A549 (cell line): ENCODE results near the gene COPS4. TPM values are rescaled to one million over a fixed set of nuclear protein-coding genes. Genes with fewer than 3 reads are reported as not detected.

Source experiments
- ATAC-seq, 2 experiments: fragments of 200-7000 bp in 1 of 2; fragments of >200 bp in 1 of 2; cut with Nextera tagmentation in 1 of 2; cut with Tn5 transposase in 1 of 2; 3 replicates each; pipeline versions ENCODE4 v1.8.0 to v1.9.1; 2018 to 2020; ENCODE audit warnings: mild to moderate bottlenecking in 1 of 2, moderate library complexity in 1 of 2
- CTCF ChIA-PET: fragments of 300-600 bp; sonication (Branson Sonifier 250); formaldehyde crosslinking; extraction: SDS; loops from one replicate; lab custom pipeline; 2021; ENCODE audit warnings: antibody characterized with exemption, inconsistent platforms; lab: Yijun Ruan, JAX
- POLR2A ChIA-PET: fragments of 350-600 bp; formaldehyde crosslinking; extraction: SDS; loops from one replicate; lab custom pipeline; 2021; ENCODE audit warnings: antibody characterized with exemption, inconsistent platforms; lab: Yijun Ruan, JAX
- DNase-seq, 2 experiments: peaks; one replicate each; pipeline versions ENCODE4 v3.0.0 to v3.0.0-alpha.2; 2011 to 2016; ENCODE audit warnings: low read depth in 1 of 2, low spot score in 1 of 2
- FAIRE-seq: peaks from 2 replicates; lab custom pipeline; 2011; peaks lifted over from hg19 to GRCh38; lab: Jason Lieb, UNC
- H3K27ac ChIP-seq, 2 experiments: fragments of >200 bp; sonication (Bioruptor Twin); formaldehyde crosslinking; 3 replicates each; pipeline ENCODE4 v1.5.1; 2016 to 2017
- H3K4me1 ChIP-seq: fragments of >200 bp; sonication (Bioruptor Twin); formaldehyde crosslinking; 3 replicates; pipeline ENCODE4 v1.6.1; 2016
- H3K4me2 ChIP-seq: fragments of >200 bp; sonication (Bioruptor Twin); formaldehyde crosslinking; 3 replicates; pipeline ENCODE4 v1.6.1; 2016
- H3K4me3 ChIP-seq: fragments of >200 bp; sonication (Bioruptor Twin); formaldehyde crosslinking; 3 replicates; pipeline ENCODE4 v1.5.1; 2016
- H3K9me3 ChIP-seq: fragments of >200 bp; sonication (Bioruptor Twin); formaldehyde crosslinking; 3 replicates; pipeline ENCODE4 v1.6.1; 2016
- BHLHE40 ChIP-seq: IDR thresholded peaks from 2 replicates; pipeline ENCODE4 v1.6.1; 2012; ENCODE audit warnings: low read depth, low read length, inconsistent platforms
- CBX8 ChIP-seq: fragments of 200-600 bp; sonication (generic); IDR thresholded peaks from 2 replicates; pipeline ENCODE4 v1.6.1; 2016
- CHD2 ChIP-seq: fragments of 150-350 bp; IDR thresholded peaks from 2 replicates; pipeline ENCODE4 v1.6.1; 2014; ENCODE audit warnings: low read length; ENCODE audit not compliant: partially characterized antibody
- EHF ChIP-seq: fragments of 250-450 bp; sonication (Bioruptor Pico); IDR thresholded peaks from 2 replicates; pipeline ENCODE4 v1.5.0; 2020; ENCODE audit warnings: mild to moderate bottlenecking
- EHMT2 ChIP-seq: fragments of 200-600 bp; sonication (generic); IDR thresholded peaks from 2 replicates; pipeline ENCODE4 v1.6.1; 2016; ENCODE audit warnings: antibody characterized with exemption, low read depth, mild to moderate bottlenecking, moderate library complexity
- ESRRA ChIP-seq: fragments of 150-350 bp; IDR thresholded peaks from 2 replicates; pipeline ENCODE4 v1.6.1; 2014; ENCODE audit warnings: mild to moderate bottlenecking, low read length, borderline replicate concordance
- FOSL2 ChIP-seq, 2 experiments: fragments of 450-650 bp in 1 of 2; fragments of >200 bp in 1 of 2; sonication (Bioruptor Twin) in 1 of 2; formaldehyde crosslinking; IDR thresholded peaks; 2 replicates each; pipeline versions ENCODE4 v1.5.0 to v1.6.1; 2016 to 2020; ENCODE audit warnings: mild to moderate bottlenecking in 1 of 2, moderate library complexity in 1 of 2
- FOXS1 ChIP-seq: fragments of 250-450 bp; sonication (Bioruptor Pico); IDR thresholded peaks from 2 replicates; pipeline ENCODE4 v1.5.0; 2020; ENCODE audit warnings: mild to moderate bottlenecking, moderate library complexity
- HEYL ChIP-seq: fragments of 250-450 bp; sonication (Bioruptor Pico); IDR thresholded peaks from 2 replicates; pipeline ENCODE4 v1.8.0; 2021; ENCODE audit warnings: mild to moderate bottlenecking, moderate library complexity
- HOXA7 ChIP-seq: fragments of 250-450 bp; sonication (Bioruptor Pico); IDR thresholded peaks from 2 replicates; pipeline ENCODE4 v1.5.0; 2020; ENCODE audit warnings: mild to moderate bottlenecking, moderate library complexity
- HOXB13 ChIP-seq: fragments of 250-450 bp; sonication (Bioruptor Pico); IDR thresholded peaks from 2 replicates; pipeline ENCODE4 v1.5.0; 2020; ENCODE audit warnings: low read depth, mild to moderate bottlenecking, moderate library complexity
- JUN ChIP-seq, 2 experiments: fragments of >200 bp; sonication (Bioruptor Twin); formaldehyde crosslinking; IDR thresholded peaks; 2 replicates in 1 of 2; 3 replicates in 1 of 2; pipeline ENCODE4 v1.6.1; 2016 to 2017
- KDM1A ChIP-seq: fragments of 200-600 bp; sonication (generic); IDR thresholded peaks from 2 replicates; pipeline ENCODE4 v1.6.1; 2016; ENCODE audit warnings: low read depth, mild to moderate bottlenecking
- MAFK ChIP-seq: fragments of 450-650 bp; IDR thresholded peaks from 2 replicates; pipeline ENCODE4 v1.6.1; 2014; ENCODE audit not compliant: partially characterized antibody
- MYC ChIP-seq: IDR thresholded peaks from 2 replicates; pipeline ENCODE4 v1.6.1; 2012; ENCODE audit warnings: mild to moderate bottlenecking, inconsistent platforms, low read length, improper control_type of control experiment, borderline replicate concordance
- NFE2L2 ChIP-seq: fragments of 150-350 bp; conservative IDR thresholded peaks from 2 replicates; pipeline ENCODE4 v1.6.1; 2014; ENCODE audit warnings: low read length
- NPAS2 ChIP-seq: fragments of 250-450 bp; sonication (Bioruptor Pico); IDR thresholded peaks from 2 replicates; pipeline ENCODE4 v1.8.0; 2022; ENCODE audit warnings: mild to moderate bottlenecking, moderate library complexity, borderline replicate concordance
- PBX3 ChIP-seq: IDR thresholded peaks from 2 replicates; pipeline ENCODE4 v1.6.1; 2012
- POLR2A ChIP-seq: IDR thresholded peaks from 2 replicates; pipeline ENCODE4 v1.6.1; 2012; ENCODE audit warnings: mild to moderate bottlenecking, low read length
- RCOR1 ChIP-seq: fragments of 150-350 bp; IDR thresholded peaks from 2 replicates; pipeline ENCODE4 v1.6.1; 2014; ENCODE audit warnings: antibody characterized with exemption, low read length, low read depth
- RNF2 ChIP-seq: fragments of 200-600 bp; sonication (generic); IDR thresholded peaks from 2 replicates; pipeline ENCODE4 v1.6.1; 2016; ENCODE audit warnings: low read depth, mild to moderate bottlenecking, antibody characterized with exemption, moderate library complexity, borderline replicate concordance
- TFCP2L1 ChIP-seq: fragments of 250-450 bp; sonication (Bioruptor Pico); IDR thresholded peaks from 2 replicates; pipeline ENCODE4 v1.5.0; 2021; ENCODE audit warnings: mild to moderate bottlenecking
- TP53 ChIP-seq: fragments of 250-450 bp; sonication (Bioruptor Pico); IDR thresholded peaks from 2 replicates; pipeline ENCODE4 v1.5.0; 2021; ENCODE audit warnings: mild to moderate bottlenecking, moderate library complexity
- ZC3H11A ChIP-seq: fragments of 450-650 bp; IDR thresholded peaks from 2 replicates; pipeline ENCODE4 v1.6.1; 2014; ENCODE audit warnings: antibody characterized with exemption, mild to moderate bottlenecking
- WGBS: methylation state at CpG from one replicate; pipeline ENCODE4 v1.1.6; 2017; ENCODE audit errors: missing lambda C conversion rate; 5-methylcytosine and 5-hydroxymethylcytosine counted together
- polyA plus RNA-seq, 4 experiments: library from polyadenylated mRNA; depleted of rRNA in 3 of 4; stranded (reverse); fragments of >200 nt; fragmentation: RNase III in 1 of 4; extraction: RNeasy Plus Mini Kit Qiagen cat#74134 plus additional on column Dnase treatment in 1 of 4; gene quantifications; 2 replicates in 3 of 4; 3 replicates in 1 of 4; pipeline ENCODE4 v1.2.3, GENCODE V29; 2011 to 2017
- TF ChIP-seq, protein P1 (sequence below): fragments of >200 bp; sonication (Bioruptor Twin); formaldehyde crosslinking; IDR thresholded peaks from 3 replicates; pipeline ENCODE4 v1.6.1; 2016
- TF ChIP-seq, protein P2 (sequence below): fragments of 150-350 bp; IDR thresholded peaks from 2 replicates; pipeline ENCODE4 v1.6.1; 2014; ENCODE audit warnings: low read depth, mild to moderate bottlenecking, low read length
- TF ChIP-seq, protein P3 (sequence below): IDR thresholded peaks from 2 replicates; pipeline ENCODE4 v1.6.1; 2012; ENCODE audit warnings: low read depth, borderline replicate concordance
- TF ChIP-seq, protein P4 (sequence below): IDR thresholded peaks from 2 replicates; pipeline ENCODE4 v1.6.1; 2012

COPS4 gene
- polyA plus RNA-seq, 2 of the 4 experiments (the other 2 are of a cell fraction): 36.5 to 36.8 TPM

DNA sequence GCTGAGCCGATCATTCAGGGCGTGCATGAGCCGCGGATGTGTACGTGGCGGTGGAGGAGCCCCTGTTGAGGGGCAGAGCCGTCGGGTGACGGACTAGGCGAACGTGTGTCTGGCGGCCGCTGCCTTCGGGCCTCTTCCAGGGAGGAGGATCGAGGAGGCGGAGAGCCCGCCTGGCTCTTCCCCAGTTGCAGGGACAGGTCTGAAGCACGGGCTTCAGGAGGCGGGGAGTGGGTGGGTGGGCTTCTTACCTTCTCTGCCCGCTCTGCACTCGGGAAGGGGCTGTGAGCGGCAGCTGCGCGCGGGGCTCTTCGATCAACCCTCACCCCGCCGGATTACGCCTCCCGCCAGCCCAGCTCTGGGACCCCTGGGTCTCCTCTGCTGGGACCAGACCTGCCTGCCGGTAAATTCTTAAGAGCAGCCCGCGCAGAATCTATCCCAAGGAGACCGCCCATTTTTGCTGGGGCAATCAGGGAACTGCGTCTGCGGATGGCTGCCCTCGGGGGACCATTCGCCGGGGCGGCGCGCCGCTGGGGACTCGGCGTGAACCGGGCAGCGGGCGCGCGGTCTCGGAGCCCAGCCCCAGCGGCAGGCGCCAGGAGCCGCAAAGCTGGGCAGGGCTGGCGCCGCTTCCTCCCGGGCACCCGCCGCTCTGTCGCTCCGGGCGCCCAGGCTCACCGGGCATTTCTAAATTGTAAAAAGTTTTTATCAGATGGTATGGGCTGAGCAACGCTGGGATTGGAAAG lies 74.7 kb downstream of the COPS4 start:
- H3K9me3 ChIP-seq: no peaks in the 10 kb centered on the region
- peak overlapping the region; percentile 89 to 94 for H3K27ac ChIP-seq
- peak overlapping the region; percentile 57 for H3K4me2 ChIP-seq
- peak overlapping the region; percentile 64 for H3K4me3 ChIP-seq
- H3K4me1 ChIP-seq: peaks cover 10% of the 10 kb centered on the region
- DNase-seq: peak; percentile 9 to 44
- FAIRE-seq: no peak
- POLR2A ChIA-PET: interaction anchor here (0.6 to 1.4 kb wide), 10 partner anchors 15 to 346 kb away, joined by 3 to 4 read pairs (median 4); partner anchors contain the start of genes COPS4 and HELQ
- TF ChIP-seq RNF2 (no peak), CHD2 (no peak), POLR2A (peak; percentile 27; the same call in 1 of the 2 replicates), RCOR1 (no peak), MYC (no peak), BHLHE40 (no peak), ESRRA (no peak), NPAS2 (no peak), TP53 (CRISPR knock-in tag) (no peak), HOXB13 (no peak), EHF (CRISPR knock-in tag) (no peak), TFCP2L1 (no peak), ZC3H11A (no peak), JUN (IDR thresholded peaks at IDR 0.05) (peak in 1 of 2 experiments; percentile 45; a peak in 1 of 5 replicates)
- TF ChIP-seq, protein P1, sequence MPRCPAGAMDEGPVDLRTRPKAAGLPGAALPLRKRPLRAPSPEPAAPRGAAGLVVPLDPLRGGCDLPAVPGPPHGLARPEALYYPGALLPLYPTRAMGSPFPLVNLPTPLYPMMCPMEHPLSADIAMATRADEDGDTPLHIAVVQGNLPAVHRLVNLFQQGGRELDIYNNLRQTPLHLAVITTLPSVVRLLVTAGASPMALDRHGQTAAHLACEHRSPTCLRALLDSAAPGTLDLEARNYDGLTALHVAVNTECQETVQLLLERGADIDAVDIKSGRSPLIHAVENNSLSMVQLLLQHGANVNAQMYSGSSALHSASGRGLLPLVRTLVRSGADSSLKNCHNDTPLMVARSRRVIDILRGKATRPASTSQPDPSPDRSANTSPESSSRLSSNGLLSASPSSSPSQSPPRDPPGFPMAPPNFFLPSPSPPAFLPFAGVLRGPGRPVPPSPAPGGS: no peak
- TF ChIP-seq, protein P2, sequence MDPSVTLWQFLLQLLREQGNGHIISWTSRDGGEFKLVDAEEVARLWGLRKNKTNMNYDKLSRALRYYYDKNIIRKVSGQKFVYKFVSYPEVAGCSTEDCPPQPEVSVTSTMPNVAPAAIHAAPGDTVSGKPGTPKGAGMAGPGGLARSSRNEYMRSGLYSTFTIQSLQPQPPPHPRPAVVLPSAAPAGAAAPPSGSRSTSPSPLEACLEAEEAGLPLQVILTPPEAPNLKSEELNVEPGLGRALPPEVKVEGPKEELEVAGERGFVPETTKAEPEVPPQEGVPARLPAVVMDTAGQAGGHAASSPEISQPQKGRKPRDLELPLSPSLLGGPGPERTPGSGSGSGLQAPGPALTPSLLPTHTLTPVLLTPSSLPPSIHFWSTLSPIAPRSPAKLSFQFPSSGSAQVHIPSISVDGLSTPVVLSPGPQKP: no peak
- peak; percentile 83 to 84 for ATAC-seq
- CTCF ChIA-PET: interaction anchor here (0.6 to 3.0 kb wide), 20 partner anchors 10 to 174 kb away, joined by 3 to 14 read pairs (median 4); no protein-coding TSS in a partner anchor
- WGBS: 42% methylated on average over 25 of the region's 64 CpGs

- ChIA-PET POLR2A (interaction anchor here (0.6 to 1.4 kb wide), 11 partner anchors 14 to 345 kb away, joined by 3 to 4 read pairs (median 4); partner anchors contain the start of genes COPS4, COQ2 and HELQ), CTCF (interaction anchor here (0.6 to 3.0 kb wide), 21 partner anchors 9 to 174 kb away, joined by 3 to 14 read pairs (median 4); partner anchors contain the start of gene COQ2)
- Histone ChIP-seq H3K9me3 (no peaks in the 10 kb centered on the region), H3K4me3 (peak overlapping the region; percentile 64), H3K4me2 (peak overlapping the region; percentile 57), H3K4me1 (peaks cover 17% of the 10 kb centered on the region), H3K27ac (peak overlapping the region; percentile 89 to 94)
- DNase-seq (peak; percentile 56 to 90), ATAC-seq (peak; percentile 95 to 97), FAIRE-seq (no peak)
- WGBS: 2% methylated on average over 12 of the region's 18 CpGs
- TF ChIP-seq HOXA7 (CRISPR knock-in tag) (no peak), MAFK (no peak), FOSL2 (IDR thresholded peaks at IDR 0.05) (no peak), FOSL2 (CRISPR knock-in tag; IDR thresholded peaks at IDR 0.05) (peak; percentile 14; the same call in 1 of the 2 replicates), EHMT2 (no peak), NFE2L2 (no peak), FOXS1 (CRISPR knock-in tag) (no peak), POLR2A (no peak), KDM1A (no peak), PBX3 (no peak), HEYL (CRISPR knock-in tag) (no peak), BHLHE40 (no peak), CBX8 (no peak)
- TF ChIP-seq, protein P3, sequence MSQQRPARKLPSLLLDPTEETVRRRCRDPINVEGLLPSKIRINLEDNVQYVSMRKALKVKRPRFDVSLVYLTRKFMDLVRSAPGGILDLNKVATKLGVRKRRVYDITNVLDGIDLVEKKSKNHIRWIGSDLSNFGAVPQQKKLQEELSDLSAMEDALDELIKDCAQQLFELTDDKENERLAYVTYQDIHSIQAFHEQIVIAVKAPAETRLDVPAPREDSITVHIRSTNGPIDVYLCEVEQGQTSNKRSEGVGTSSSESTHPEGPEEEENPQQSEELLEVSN: peak; percentile 62; the same call in 1 of the 2 replicates
- TF ChIP-seq, protein P4, sequence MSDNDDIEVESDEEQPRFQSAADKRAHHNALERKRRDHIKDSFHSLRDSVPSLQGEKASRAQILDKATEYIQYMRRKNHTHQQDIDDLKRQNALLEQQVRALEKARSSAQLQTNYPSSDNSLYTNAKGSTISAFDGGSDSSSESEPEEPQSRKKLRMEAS: peak; percentile 96
- TF ChIP-seq, protein P1: no peak
- TF ChIP-seq, protein P2: no peak
Observed at GRCh38 chr4:83110223-83110945, 75.4 kb downstream of the COPS4 start.
